Activated naive CD4-positive, alpha-beta T cell treated with anti-CD3 and anti-CD28 coated beads, Interleukin-2, amount 10 ng/mL, durations not matched to agents 7 days and 5 days (primary cell): ENCODE data around the gene RHBDL2.
A peak's percentile ranks its signal among the peaks of the same experiment; 100 is the strongest.

Experiments
- CTCF ChIA-PET: fragments of 350-600 bp; sonication (Branson Sonifier 250); formaldehyde crosslinking; loops from one replicate; lab custom pipeline; 2021; ENCODE audit warnings: antibody characterized with exemption; lab: Charles Lee
- DNase-seq: peaks from one replicate; pipeline ENCODE4 v3.0.0-alpha.2; 2020
- H3K27ac Mint-ChIP-seq: one replicate; pipeline ENCODE4 v1.8.0; 2021; ENCODE audit warnings: mild to moderate bottlenecking, moderate library complexity, mixed read lengths
- H3K27me3 Mint-ChIP-seq: one replicate; pipeline ENCODE4 v1.8.0; 2021; ENCODE audit warnings: mild to moderate bottlenecking, mixed read lengths
- H3K36me3 Mint-ChIP-seq: one replicate; pipeline ENCODE4 v1.8.0; 2021; ENCODE audit warnings: mixed read lengths
- H3K4me1 Mint-ChIP-seq: one replicate; pipeline ENCODE4 v1.8.0; 2021; ENCODE audit warnings: mixed read lengths
- H3K4me3 Mint-ChIP-seq: one replicate; pipeline ENCODE4 v1.8.0; 2021; ENCODE audit warnings: mild to moderate bottlenecking, moderate library complexity, mixed read lengths
- H3K9me3 Mint-ChIP-seq: one replicate; pipeline ENCODE4 v1.8.0; 2021; ENCODE audit warnings: mixed read lengths

The RHBDL2 gene

GRCh38 chr1:38953433-38953860 is 11.8 kb upstream of the RHBDL2 start:
- Mint-ChIP-seq H3K36me3 (no peaks in the 10 kb centered on the region), H3K4me1 (peaks cover 9% of the 10 kb centered on the region), H3K27ac (no peak overlapping the region), H3K27me3 (peaks cover 13% of the 10 kb centered on the region), H3K4me3 (no peak overlapping the region), H3K9me3 (no peaks in the 10 kb centered on the region)
- DNase-seq: no peak
- CTCF ChIA-PET: interaction anchor here (1.1 kb wide), 1 partner anchor 11 kb away, joined by 3 read pairs; no protein-coding TSS in a partner anchor

GRCh38 chr1:38950553-38950952 is 8.9 kb upstream of the RHBDL2 start:
- Mint-ChIP-seq H3K27ac (no peak overlapping the region), H3K4me3 (no peak overlapping the region), H3K9me3 (no peaks in the 10 kb centered on the region), H3K27me3 (peaks cover 17% of the 10 kb centered on the region), H3K36me3 (no peaks in the 10 kb centered on the region), H3K4me1 (peaks cover 9% of the 10 kb centered on the region)
- CTCF ChIA-PET: no interaction called here
- no peak for DNase-seq

GRCh38 chr1:38944547-38944946 is 2.9 kb upstream of the RHBDL2 start:
- CTCF ChIA-PET: no interaction called here
- H3K9me3 Mint-ChIP-seq: no peaks in the 10 kb centered on the region
- no peaks in the 10 kb centered on the region for H3K36me3 Mint-ChIP-seq
- peaks cover 30% of the 10 kb centered on the region for H3K27me3 Mint-ChIP-seq
- DNase-seq: no peak
- no peak overlapping the region for H3K4me3 Mint-ChIP-seq
- no peak overlapping the region for H3K27ac Mint-ChIP-seq
- H3K4me1 Mint-ChIP-seq: peaks cover 5% of the 10 kb centered on the region

DNA sequence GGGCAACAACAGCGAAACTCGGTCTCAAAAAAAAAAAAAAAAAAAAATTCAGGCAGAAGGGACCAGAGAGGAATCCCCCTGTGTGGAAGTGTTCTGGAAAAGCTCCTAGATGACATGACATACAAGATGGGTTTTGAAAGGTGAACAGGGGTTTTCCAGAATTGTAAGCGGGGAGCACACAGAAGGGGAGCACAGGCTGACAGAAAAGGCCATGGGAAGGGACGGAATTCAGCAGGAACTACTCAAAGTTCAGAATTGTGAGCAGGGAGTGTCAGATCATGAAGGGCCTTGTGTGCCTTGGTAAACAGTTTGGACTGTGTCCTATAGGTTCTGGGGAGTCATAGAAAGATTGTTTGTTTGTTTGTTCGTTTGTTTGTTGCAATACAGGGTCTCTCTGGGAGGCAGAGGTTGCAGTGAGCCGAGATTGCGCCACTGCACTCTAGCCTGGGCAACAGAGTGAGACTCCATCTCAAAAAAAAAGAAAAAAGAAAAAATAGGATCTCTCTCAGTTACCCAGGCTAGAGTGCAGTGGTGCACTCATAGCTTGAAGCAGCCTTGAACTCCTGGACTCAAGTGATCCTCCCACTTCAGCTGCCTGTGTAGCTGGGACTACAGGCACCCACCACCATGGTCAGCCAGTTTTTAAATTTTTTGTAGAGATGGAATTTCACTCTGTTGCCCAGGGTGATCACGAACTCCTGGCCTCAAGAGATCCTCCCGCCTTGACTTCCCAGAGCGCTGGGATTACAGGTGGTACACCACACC is 1.2 kb upstream of the RHBDL2 start:
- Mint-ChIP-seq H3K27ac (no peak overlapping the region), H3K27me3 (peaks cover 28% of the 10 kb centered on the region), H3K4me1 (peaks cover 5% of the 10 kb centered on the region), H3K36me3 (no peaks in the 10 kb centered on the region), H3K9me3 (no peaks in the 10 kb centered on the region), H3K4me3 (no peak overlapping the region)
- CTCF ChIA-PET: interaction anchor here (0.6 kb wide), 1 partner anchor 74 kb away, joined by 3 read pairs; no protein-coding TSS in a partner anchor
- no peak for DNase-seq

DNA sequence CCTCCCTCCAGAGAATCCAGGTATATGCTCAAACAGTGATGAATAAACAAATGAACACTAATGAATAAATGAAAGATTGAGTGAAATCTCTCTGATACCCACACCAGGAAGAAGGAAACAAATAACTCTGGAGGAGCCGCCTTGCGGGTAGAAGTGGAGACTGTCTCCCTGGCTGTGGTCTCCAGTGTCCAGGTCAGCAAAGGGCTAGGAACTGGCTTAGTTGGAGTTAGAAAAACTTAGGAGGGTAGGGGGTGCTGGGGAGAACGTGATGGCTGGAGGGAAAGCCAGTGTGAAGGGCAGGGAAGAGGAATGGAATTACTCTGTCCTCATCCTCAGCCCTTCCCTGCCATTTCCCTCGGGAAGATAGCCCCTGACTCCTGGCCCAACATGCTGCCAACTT is 537 bp downstream of the RHBDL2 start:
- peaks cover 28% of the 10 kb centered on the region for H3K27me3 Mint-ChIP-seq

DNA sequence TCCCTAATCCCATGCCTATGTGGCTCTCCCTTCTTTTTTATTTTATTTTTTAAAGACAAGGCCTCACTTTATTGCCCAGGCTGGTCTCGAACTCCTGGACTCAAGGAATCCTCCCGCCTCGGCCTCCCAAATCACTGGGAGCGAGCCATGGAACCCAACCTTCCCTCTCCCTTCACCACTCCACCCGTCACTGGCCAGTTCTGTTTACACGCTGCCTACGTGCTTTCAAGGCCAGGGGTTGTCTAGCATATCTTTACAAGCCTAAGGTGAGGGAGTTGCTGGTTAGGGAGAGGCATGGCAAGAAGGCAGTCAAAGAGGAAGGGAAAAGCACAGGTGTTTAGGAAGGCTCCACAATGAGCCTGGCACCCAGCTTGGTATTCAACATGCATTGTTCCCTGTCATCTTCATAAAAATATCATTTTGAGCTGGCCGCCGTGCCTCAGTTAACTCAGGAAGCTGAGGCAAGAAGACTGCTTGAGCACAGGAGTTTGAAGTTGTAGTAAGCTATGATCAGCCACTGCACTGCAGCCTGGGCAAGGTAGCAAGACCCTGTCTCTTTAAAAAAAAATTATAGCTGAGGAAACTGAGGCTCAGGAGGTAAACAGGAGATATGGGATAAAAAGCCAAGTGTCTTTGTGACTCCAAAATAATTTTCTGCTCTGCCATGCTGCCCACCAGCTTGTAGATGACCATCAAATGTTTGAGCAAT is 1.1 kb downstream of the RHBDL2 start:
- peaks cover 33% of the 10 kb centered on the region for H3K27me3 Mint-ChIP-seq
- H3K4me3 Mint-ChIP-seq: no peak overlapping the region
- no peaks in the 10 kb centered on the region for H3K36me3 Mint-ChIP-seq
- DNase-seq: no peak
- H3K4me1 Mint-ChIP-seq: peaks cover 5% of the 10 kb centered on the region
- CTCF ChIA-PET: no interaction called here
- no peaks in the 10 kb centered on the region for H3K9me3 Mint-ChIP-seq
- H3K27ac Mint-ChIP-seq: no peak overlapping the region

More for the DNA sequence above, 537 bp downstream of the RHBDL2 start:
- Mint-ChIP-seq H3K4me1 (peaks cover 5% of the 10 kb centered on the region), H3K27ac (no peak overlapping the region), H3K4me3 (no peak overlapping the region), H3K36me3 (no peaks in the 10 kb centered on the region), H3K9me3 (no peaks in the 10 kb centered on the region)
- no peak for DNase-seq
- CTCF ChIA-PET: no interaction called here

DNA sequence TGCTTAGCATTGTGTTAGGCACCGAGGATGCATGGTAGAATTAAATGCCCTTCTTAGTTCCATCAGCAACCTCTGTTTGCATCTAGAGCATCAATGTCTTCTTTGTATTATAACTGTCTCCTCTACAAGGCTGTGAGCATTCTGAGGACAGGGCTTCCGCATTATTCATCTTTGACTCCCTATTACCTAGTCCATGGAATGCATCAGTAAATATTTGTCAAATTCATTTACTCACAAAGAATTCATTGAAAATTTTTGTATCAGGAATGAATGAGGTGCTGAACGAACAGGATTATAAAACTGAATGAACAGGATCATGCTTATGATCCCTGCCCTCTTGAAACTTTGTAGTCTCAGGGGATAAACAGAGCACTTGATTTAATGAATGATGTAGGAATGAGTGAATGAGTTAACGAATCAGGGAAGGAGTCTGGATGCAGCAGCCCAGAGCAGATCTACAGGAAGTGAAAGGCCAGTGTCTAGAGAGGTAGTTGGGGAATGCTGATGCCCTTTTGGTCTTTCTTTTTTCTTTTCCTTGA is 2.8 kb downstream of the RHBDL2 start:
- no peak overlapping the region for H3K4me3 Mint-ChIP-seq
- no peaks in the 10 kb centered on the region for H3K4me1 Mint-ChIP-seq

GRCh38 chr1:38932571-38932970 is 9.1 kb downstream of the RHBDL2 start:
- no peak overlapping the region for H3K27ac Mint-ChIP-seq

More for the DNA sequence above, 2.8 kb downstream of the RHBDL2 start:
- H3K9me3 Mint-ChIP-seq: no peaks in the 10 kb centered on the region
- H3K27me3 Mint-ChIP-seq: peaks cover 25% of the 10 kb centered on the region
- no peak overlapping the region for H3K27ac Mint-ChIP-seq
- no peaks in the 10 kb centered on the region for H3K36me3 Mint-ChIP-seq
- CTCF ChIA-PET: no interaction called here
- DNase-seq: no peak

GRCh38 chr1:38929476-38929875 is 12.2 kb downstream of the RHBDL2 start:
- Mint-ChIP-seq H3K27me3 (no peaks in the 10 kb centered on the region), H3K4me1 (peaks cover 2% of the 10 kb centered on the region), H3K36me3 (no peaks in the 10 kb centered on the region), H3K9me3 (no peaks in the 10 kb centered on the region), H3K27ac (no peak overlapping the region), H3K4me3 (no peak overlapping the region)
- CTCF ChIA-PET: no interaction called here
- DNase-seq: no peak

More at GRCh38 chr1:38932571-38932970, 9.1 kb downstream of the RHBDL2 start:
- H3K4me3 Mint-ChIP-seq: no peak overlapping the region
- no peak for DNase-seq
- H3K9me3 Mint-ChIP-seq: no peaks in the 10 kb centered on the region
- CTCF ChIA-PET: no interaction called here
- H3K4me1 Mint-ChIP-seq: peaks cover 2% of the 10 kb centered on the region
- peaks cover 9% of the 10 kb centered on the region for H3K27me3 Mint-ChIP-seq
- H3K36me3 Mint-ChIP-seq: no peaks in the 10 kb centered on the region

- Mint-ChIP-seq H3K4me3 (no peak overlapping the region), H3K27me3 (peaks cover 1% of the 10 kb centered on the region), H3K36me3 (no peaks in the 10 kb centered on the region), H3K9me3 (no peaks in the 10 kb centered on the region), H3K27ac (peak overlapping the region; percentile 52), H3K4me1 (peaks cover 2% of the 10 kb centered on the region)
- DNase-seq: no peak
- CTCF ChIA-PET: no interaction called here
Measured at GRCh38 chr1:38929054-38929453, 12.6 kb downstream of the RHBDL2 start.

DNA sequence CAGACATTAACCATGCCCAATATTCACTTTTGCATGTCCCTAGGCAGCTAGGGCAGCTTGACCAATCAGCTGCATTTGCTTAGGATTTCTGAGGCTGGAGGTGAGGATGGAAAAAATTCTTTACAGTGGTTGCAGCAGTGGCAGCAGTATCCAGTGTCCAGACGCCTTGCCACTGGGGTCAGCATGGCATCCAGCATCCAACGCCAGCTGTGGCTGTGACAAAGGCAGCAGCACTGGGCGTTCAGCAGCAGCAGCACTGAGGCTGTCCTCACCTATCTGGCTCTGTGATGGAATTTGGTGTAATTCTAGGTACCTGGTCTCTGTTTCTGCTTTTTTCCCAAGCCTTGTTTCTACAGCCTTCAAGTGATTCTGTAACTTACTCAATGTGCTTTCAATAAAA is 15.5 kb downstream of the RHBDL2 start:
- Mint-ChIP-seq H3K27ac (no peak overlapping the region), H3K9me3 (no peaks in the 10 kb centered on the region), H3K4me1 (peaks cover 2% of the 10 kb centered on the region), H3K27me3 (peaks cover 11% of the 10 kb centered on the region), H3K4me3 (no peak overlapping the region), H3K36me3 (no peaks in the 10 kb centered on the region)
- no peak for DNase-seq
- CTCF ChIA-PET: no interaction called here

DNA sequence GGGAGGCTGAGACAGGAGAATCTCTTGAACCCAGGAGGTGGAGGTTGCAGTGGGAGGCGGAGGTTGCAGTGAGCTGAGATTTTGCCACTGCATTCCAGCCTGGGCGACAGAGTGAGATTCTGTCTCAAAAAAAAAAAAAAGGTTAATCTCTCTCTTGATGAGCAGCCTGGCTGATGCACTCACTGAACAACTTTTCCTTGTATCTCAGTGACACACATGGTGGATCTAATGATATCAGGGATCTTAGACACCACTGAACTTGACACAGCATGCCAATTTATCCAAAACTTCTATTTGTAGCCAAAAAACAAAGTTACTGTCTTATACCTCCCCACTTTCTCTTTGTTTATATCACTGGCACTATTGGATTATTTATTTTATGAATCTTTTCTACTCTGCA is 16.2 kb downstream of the RHBDL2 start:
- CTCF ChIA-PET: no interaction called here
- Mint-ChIP-seq H3K36me3 (no peaks in the 10 kb centered on the region), H3K27me3 (peaks cover 14% of the 10 kb centered on the region), H3K4me3 (no peak overlapping the region), H3K9me3 (no peaks in the 10 kb centered on the region), H3K27ac (no peak overlapping the region), H3K4me1 (peaks cover 2% of the 10 kb centered on the region)
- DNase-seq: no peak

DNA sequence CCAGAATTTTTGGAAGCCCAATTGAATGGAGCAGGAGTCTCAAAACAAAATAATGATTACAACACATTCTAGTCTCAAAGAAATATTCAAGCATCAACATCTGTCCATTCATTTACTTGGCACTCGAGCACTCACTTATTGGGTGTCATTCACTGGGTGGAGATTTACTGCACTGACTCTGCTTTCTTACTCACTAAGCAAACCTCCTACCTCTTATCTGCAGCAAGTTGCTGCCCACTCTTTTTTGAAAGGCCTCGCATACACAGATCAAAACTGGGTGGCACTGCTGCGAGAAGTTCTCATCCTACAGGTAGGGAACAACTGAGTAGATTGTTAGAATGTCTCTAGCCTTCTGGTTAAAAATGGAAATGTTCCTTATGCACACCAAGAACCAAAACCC is 18.0 kb downstream of the RHBDL2 start:
- Mint-ChIP-seq H3K9me3 (no peaks in the 10 kb centered on the region), H3K36me3 (no peaks in the 10 kb centered on the region), H3K4me3 (no peak overlapping the region), H3K4me1 (no peaks in the 10 kb centered on the region), H3K27ac (no peak overlapping the region), H3K27me3 (peaks cover 20% of the 10 kb centered on the region)
- CTCF ChIA-PET: no interaction called here
- no peak for DNase-seq

- no peaks in the 10 kb centered on the region for H3K9me3 Mint-ChIP-seq
- peaks cover 20% of the 10 kb centered on the region for H3K27me3 Mint-ChIP-seq
- H3K27ac Mint-ChIP-seq: no peak overlapping the region
- H3K4me3 Mint-ChIP-seq: no peak overlapping the region
- no peaks in the 10 kb centered on the region for H3K36me3 Mint-ChIP-seq
- CTCF ChIA-PET: no interaction called here
- H3K4me1 Mint-ChIP-seq: no peaks in the 10 kb centered on the region
- DNase-seq: no peak
Measured at GRCh38 chr1:38919130-38919529, 22.5 kb downstream of the RHBDL2 start.
